ENCODE results near the gene NEDD8. TPM values are rescaled to one million over a fixed set of nuclear protein-coding genes. Genes with fewer than 3 reads are reported as not detected.

The NEDD8 gene
- total RNA-seq, 1 donor from 2014 or later = 229 TPM

- no peak for DNase-seq (ENCODE audit: low read depth, low spot score)
Measured at GRCh38 chr14:24263848-24264247, 31.7 kb upstream of the NEDD8 start.

GRCh38 chr14:24262821-24263733, 30.9 kb upstream of the NEDD8 start, which contains the start of gene TGM1:
Gene TGM1, minus strand, starts transcription at chr14:24263177. Its CDS starts 825 bp downstream, at chr14:24262352.
- DNase-seq (ENCODE audit: low read depth, low spot score) = no peak

- no peak for DNase-seq (ENCODE audit: low read depth, low spot score)
Measured at GRCh38 chr14:24261969-24262327, 29.8 kb upstream of the NEDD8 start.

GRCh38 chr14:24261256-24261968, 29.2 kb upstream of the NEDD8 start:
- no peak for DNase-seq (ENCODE audit: low read depth, low spot score)

- no peak for DNase-seq (ENCODE audit: low read depth, low spot score)
Measured at GRCh38 chr14:24260780-24261157, 28.6 kb upstream of the NEDD8 start.

GRCh38 chr14:24260026-24260779, 28.0 kb upstream of the NEDD8 start:
- no peak for DNase-seq (ENCODE audit: low read depth, low spot score)

- DNase-seq (ENCODE audit: low read depth, low spot score) = no peak
Measured at GRCh38 chr14:24259282-24260025, 27.3 kb upstream of the NEDD8 start.

- no peak for DNase-seq (ENCODE audit: low read depth, low spot score)
Measured at GRCh38 chr14:24258548-24259265, 26.5 kb upstream of the NEDD8 start.

GRCh38 chr14:24258119-24258518, 26.0 kb upstream of the NEDD8 start:
- DNase-seq (ENCODE audit: low read depth, low spot score) = no peak

- no peak for DNase-seq (ENCODE audit: low read depth, low spot score)
Measured at GRCh38 chr14:24256960-24257359, 24.8 kb upstream of the NEDD8 start.

- no peak for DNase-seq (ENCODE audit: low read depth, low spot score)
Measured at GRCh38 chr14:24255931-24256711, 24.0 kb upstream of the NEDD8 start.

GRCh38 chr14:24255438-24255837, 23.3 kb upstream of the NEDD8 start:
- DNase-seq (ENCODE audit: low read depth, low spot score) = no peak

GRCh38 chr14:24254630-24255392, 22.6 kb upstream of the NEDD8 start:
- DNase-seq (ENCODE audit: low read depth, low spot score) = no peak

GRCh38 chr14:24253936-24254335, 21.8 kb upstream of the NEDD8 start:
- DNase-seq (ENCODE audit: low read depth, low spot score) = no peak

- no peak for DNase-seq (ENCODE audit: low read depth, low spot score)
Measured at GRCh38 chr14:24252289-24253124, 20.3 kb upstream of the NEDD8 start.

- DNase-seq (ENCODE audit: low read depth, low spot score) = no peak
Measured at GRCh38 chr14:24251880-24252288, 19.7 kb upstream of the NEDD8 start.

- no peak for DNase-seq (ENCODE audit: low read depth, low spot score)
Measured at GRCh38 chr14:24250354-24250753, 18.2 kb upstream of the NEDD8 start.

Data from pulmonary artery endothelial cell (primary cell).